Osteocyte (in vitro differentiated cells): ENCODE measurements around the gene CAV3. TPM values are rescaled to one million over a fixed set of nuclear protein-coding genes. Genes with fewer than 3 reads are reported as not detected.

Source experiments
- DNase-seq: peaks from one replicate; pipeline ENCODE4 v3.0.0; 2021; ENCODE audit warnings: mixed read lengths; ENCODE audit not compliant: unreplicated experiment; ENCODE audit errors: extremely low spot score
- H3K27ac Mint-ChIP-seq: one replicate; pipeline ENCODE4 v1.8.0; 2021; ENCODE audit warnings: mild to moderate bottlenecking, mixed read lengths; ENCODE audit not compliant: unreplicated experiment
- H3K27me3 Mint-ChIP-seq: one replicate; pipeline ENCODE4 v1.8.0; 2021; ENCODE audit warnings: mixed read lengths; ENCODE audit not compliant: unreplicated experiment
- H3K36me3 Mint-ChIP-seq: one replicate; pipeline ENCODE4 v1.8.0; 2021; ENCODE audit warnings: mixed read lengths; ENCODE audit not compliant: unreplicated experiment
- H3K4me1 Mint-ChIP-seq: one replicate; pipeline ENCODE4 v1.8.0; 2021; ENCODE audit warnings: mixed read lengths; ENCODE audit not compliant: unreplicated experiment
- H3K4me3 Mint-ChIP-seq: one replicate; pipeline ENCODE4 v1.8.0; 2021; ENCODE audit warnings: mild to moderate bottlenecking, moderate library complexity, mixed read lengths; ENCODE audit not compliant: unreplicated experiment
- H3K9me3 Mint-ChIP-seq: one replicate; pipeline ENCODE4 v1.8.0; 2021; ENCODE audit warnings: mixed read lengths; ENCODE audit not compliant: unreplicated experiment
- CTCF ChIP-seq: fragments of 200-600 bp; sonication (generic); IDR thresholded peaks from 2 replicates; pipeline ENCODE4 v1.5.0; 2021; ENCODE audit warnings: antibody characterized with exemption, mild to moderate bottlenecking, moderate library complexity
- total RNA-seq: library from RNA; stranded (reverse); gene quantifications from 2 replicates; pipeline ENCODE4 v1.2.1, GENCODE V29; 2021

The CAV3 gene
- total RNA-seq, 1 donor from 2014 or later = not detected

DNA sequence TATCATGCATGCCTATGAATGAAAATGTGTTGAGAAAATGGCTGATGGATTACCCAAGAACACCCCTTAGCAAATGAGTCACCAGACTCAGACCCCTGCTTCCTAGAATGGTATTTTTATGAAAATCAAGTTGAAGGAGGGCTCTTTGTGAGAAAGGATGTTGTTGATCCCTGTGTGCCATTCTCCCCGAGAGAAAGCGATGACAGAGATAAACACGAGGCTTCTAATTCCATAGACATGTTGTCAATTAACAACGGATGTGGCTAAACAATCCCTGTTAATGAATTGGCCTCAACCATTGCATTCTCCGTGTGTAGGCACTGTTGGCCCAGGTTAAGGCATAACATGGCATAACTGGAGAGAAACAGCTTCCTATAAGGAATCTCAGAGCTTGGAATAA, 41.6 kb downstream of the CAV3 start:
- no peak overlapping the region for H3K27ac Mint-ChIP-seq
- no peaks in the 10 kb centered on the region for H3K9me3 Mint-ChIP-seq
- DNase-seq = no peak
- no peak overlapping the region for H3K4me3 Mint-ChIP-seq
- H3K36me3 Mint-ChIP-seq = no peaks in the 10 kb centered on the region
- no peaks in the 10 kb centered on the region for H3K27me3 Mint-ChIP-seq
- no peak for TF ChIP-seq CTCF
- peaks cover 28% of the 10 kb centered on the region for H3K4me1 Mint-ChIP-seq

GRCh38 chr3:8775602-8776001, 42.0 kb downstream of the CAV3 start:
- no peak for TF ChIP-seq CTCF
- no peak overlapping the region for H3K4me3 Mint-ChIP-seq
- H3K27me3 Mint-ChIP-seq = no peaks in the 10 kb centered on the region
- peaks cover 28% of the 10 kb centered on the region for H3K4me1 Mint-ChIP-seq
- H3K9me3 Mint-ChIP-seq = no peaks in the 10 kb centered on the region
- H3K27ac Mint-ChIP-seq = no peak overlapping the region
- no peaks in the 10 kb centered on the region for H3K36me3 Mint-ChIP-seq
- DNase-seq = no peak

DNA sequence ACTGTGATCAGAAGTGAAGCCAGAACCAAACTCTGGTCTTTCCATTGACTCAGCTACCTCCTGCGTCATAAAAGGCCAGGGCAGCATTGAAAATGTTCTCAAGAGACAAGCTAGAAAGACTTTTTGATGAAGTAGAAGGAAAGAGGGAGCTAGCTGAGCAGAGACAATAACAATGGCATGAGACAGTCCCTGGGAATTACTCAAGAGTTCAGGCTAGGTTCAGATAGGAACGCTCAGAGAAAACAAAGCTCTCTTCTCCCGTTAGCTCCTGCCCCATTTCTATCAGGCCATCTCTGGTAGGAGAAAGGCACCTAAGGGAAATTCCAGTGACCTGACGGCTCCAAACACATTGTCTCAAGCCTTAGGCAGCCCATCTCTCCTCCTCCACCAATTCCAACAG, 42.8 kb downstream of the CAV3 start:
- no peaks in the 10 kb centered on the region for H3K27me3 Mint-ChIP-seq
- no peaks in the 10 kb centered on the region for H3K9me3 Mint-ChIP-seq
- H3K27ac Mint-ChIP-seq = peak overlapping the region; percentile 71
- TF ChIP-seq CTCF = no peak
- peaks cover 28% of the 10 kb centered on the region for H3K4me1 Mint-ChIP-seq
- no peak overlapping the region for H3K4me3 Mint-ChIP-seq
- DNase-seq = no peak
- no peaks in the 10 kb centered on the region for H3K36me3 Mint-ChIP-seq

GRCh38 chr3:8777201-8777977, 43.8 kb downstream of the CAV3 start:
- TF ChIP-seq CTCF = no peak
- peak overlapping the region; percentile 71 for H3K27ac Mint-ChIP-seq
- H3K9me3 Mint-ChIP-seq = no peaks in the 10 kb centered on the region
- H3K4me1 Mint-ChIP-seq = peaks cover 28% of the 10 kb centered on the region
- no peak for DNase-seq
- no peaks in the 10 kb centered on the region for H3K27me3 Mint-ChIP-seq
- H3K36me3 Mint-ChIP-seq = no peaks in the 10 kb centered on the region
- no peak overlapping the region for H3K4me3 Mint-ChIP-seq

- no peak for TF ChIP-seq CTCF
- H3K4me3 Mint-ChIP-seq = no peak overlapping the region
- H3K4me1 Mint-ChIP-seq = peaks cover 28% of the 10 kb centered on the region
- H3K27me3 Mint-ChIP-seq = no peaks in the 10 kb centered on the region
- no peaks in the 10 kb centered on the region for H3K36me3 Mint-ChIP-seq
- no peaks in the 10 kb centered on the region for H3K9me3 Mint-ChIP-seq
- no peak for DNase-seq
- H3K27ac Mint-ChIP-seq = no peak overlapping the region
Observed at GRCh38 chr3:8777978-8778267, 44.3 kb downstream of the CAV3 start.
